ENCODE measurements around the gene PIKFYVE. TPM values are rescaled to one million over a fixed set of nuclear protein-coding genes. Genes with fewer than 3 reads are reported as not detected.
"Not testable (repeated sequence)": the region's sequence is repeated elsewhere in the genome, so short reads cannot be mapped to it uniquely, and the experiment has no call there.

The PIKFYVE gene
- total RNA-seq, 1 donor from 2014 or later, result 29.8 TPM

DNA sequence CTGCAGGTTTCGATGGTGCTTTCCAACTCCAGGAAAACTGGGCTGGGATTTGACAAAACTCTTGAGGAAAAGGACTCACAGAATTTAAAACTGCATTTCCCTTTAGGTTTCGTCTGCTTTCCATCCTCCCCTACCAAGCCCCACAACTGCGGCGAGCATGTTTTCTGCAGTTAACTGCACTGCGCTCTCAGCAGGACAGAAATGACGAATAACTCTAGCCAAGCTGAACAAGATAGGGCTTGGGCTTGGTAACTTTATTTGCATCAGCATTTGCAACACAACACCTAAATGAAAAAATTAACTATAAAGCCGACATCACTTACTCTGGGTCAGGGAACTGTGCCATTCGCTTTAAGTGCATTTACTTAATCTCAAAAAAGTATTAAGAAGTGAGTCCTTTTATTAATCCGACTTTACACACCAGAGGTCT, 669 bp upstream of the PIKFYVE start:
- Histone ChIP-seq H3K79me2 (ENCODE audit: insufficient read depth, low read length) (peaks cover 40% of the 10 kb centered on the region), H3K4me3 (ENCODE audit: insufficient read depth, low read depth, low read length) (peak overlapping the region; percentile 96), H3K27me3 (ENCODE audit: insufficient read depth, low read length) (no peaks in the 10 kb centered on the region), H2AFZ (ENCODE audit: low read depth, low read length) (peak overlapping the region; percentile 92), H4K20me1 (ENCODE audit: insufficient read depth, low read length) (peaks cover 31% of the 10 kb centered on the region), H3K4me2 (ENCODE audit: low read length) (peak overlapping the region; percentile 92), H3K4me1 (ENCODE audit: insufficient read depth, low read length) (peaks cover 14% of the 10 kb centered on the region), H3K27ac (ENCODE audit: low read depth, low read length) (peak overlapping the region; percentile 72), H3K36me3 (ENCODE audit: insufficient read depth, low read length) (no peaks in the 10 kb centered on the region), H3K9ac (ENCODE audit: low read length) (peak overlapping the region; percentile 93), H3K9me3 (ENCODE audit: insufficient read depth, low read depth, low read length) (no peaks in the 10 kb centered on the region)
- no peak for FAIRE-seq
- TF ChIP-seq EZH2 (IDR thresholded peaks at IDR 0.05; ENCODE audit: insufficient read depth, low read length), result no peak
- TF ChIP-seq CTCF (IDR thresholded peaks at IDR 0.05; ENCODE audit: insufficient read depth, low read depth, low read length), result no peak
- peak overlapping the region; percentile 95 for H3K4me3 Mint-ChIP-seq (ENCODE audit: unreplicated experiment)
- peaks cover 6% of the 10 kb centered on the region for H3K4me1 Mint-ChIP-seq (ENCODE audit: low read depth, unreplicated experiment)
- no peaks in the 10 kb centered on the region for H3K9me3 Mint-ChIP-seq (ENCODE audit: unreplicated experiment)
- DNase-seq (ENCODE audit: low read depth), result peak; percentile 56
- H3K27ac Mint-ChIP-seq (ENCODE audit: unreplicated experiment), result peak overlapping the region; percentile 59
- no peaks in the 10 kb centered on the region for H3K27me3 Mint-ChIP-seq (ENCODE audit: low read depth, unreplicated experiment)
- peaks cover 3% of the 10 kb centered on the region for H3K36me3 Mint-ChIP-seq (ENCODE audit: low read depth, unreplicated experiment)

GRCh38 chr2:208266553-208266893, 468 bp downstream of the PIKFYVE start:
- H3K36me3 ChIP-seq (ENCODE audit: insufficient read depth, low read length), result peaks cover 5% of the 10 kb centered on the region
- DNase-seq (ENCODE audit: low read depth) (no peak), FAIRE-seq (no peak)
- H3K79me2 ChIP-seq (ENCODE audit: insufficient read depth, low read length), result peaks cover 46% of the 10 kb centered on the region
- no peaks in the 10 kb centered on the region for H3K9me3 ChIP-seq (ENCODE audit: insufficient read depth, low read depth, low read length)
- Mint-ChIP-seq H3K27ac (ENCODE audit: unreplicated experiment) (peak overlapping the region; percentile 91), H3K4me3 (ENCODE audit: unreplicated experiment) (peak overlapping the region; percentile 95), H3K36me3 (ENCODE audit: low read depth, unreplicated experiment) (peaks cover 3% of the 10 kb centered on the region), H3K9me3 (ENCODE audit: unreplicated experiment) (no peaks in the 10 kb centered on the region), H3K4me1 (ENCODE audit: low read depth, unreplicated experiment) (peaks cover 6% of the 10 kb centered on the region), H3K27me3 (ENCODE audit: low read depth, unreplicated experiment) (no peaks in the 10 kb centered on the region)
- H3K27ac ChIP-seq (ENCODE audit: low read depth, low read length), result peak overlapping the region; percentile 86
- peak overlapping the region; percentile 93 for H3K9ac ChIP-seq (ENCODE audit: low read length)
- H3K4me1 ChIP-seq (ENCODE audit: insufficient read depth, low read length), result peaks cover 14% of the 10 kb centered on the region
- no peaks in the 10 kb centered on the region for H3K27me3 ChIP-seq (ENCODE audit: insufficient read depth, low read length)
- H3K4me3 ChIP-seq (ENCODE audit: insufficient read depth, low read depth, low read length), result peak overlapping the region; percentile 96
- peaks cover 31% of the 10 kb centered on the region for H4K20me1 ChIP-seq (ENCODE audit: insufficient read depth, low read length)
- TF ChIP-seq CTCF (IDR thresholded peaks at IDR 0.05; ENCODE audit: insufficient read depth, low read depth, low read length) (no peak), EZH2 (IDR thresholded peaks at IDR 0.05; ENCODE audit: insufficient read depth, low read length) (no peak)
- H3K4me2 ChIP-seq (ENCODE audit: low read length), result peak overlapping the region; percentile 92
- peak overlapping the region; percentile 92 for H2AFZ ChIP-seq (ENCODE audit: low read depth, low read length)

DNA sequence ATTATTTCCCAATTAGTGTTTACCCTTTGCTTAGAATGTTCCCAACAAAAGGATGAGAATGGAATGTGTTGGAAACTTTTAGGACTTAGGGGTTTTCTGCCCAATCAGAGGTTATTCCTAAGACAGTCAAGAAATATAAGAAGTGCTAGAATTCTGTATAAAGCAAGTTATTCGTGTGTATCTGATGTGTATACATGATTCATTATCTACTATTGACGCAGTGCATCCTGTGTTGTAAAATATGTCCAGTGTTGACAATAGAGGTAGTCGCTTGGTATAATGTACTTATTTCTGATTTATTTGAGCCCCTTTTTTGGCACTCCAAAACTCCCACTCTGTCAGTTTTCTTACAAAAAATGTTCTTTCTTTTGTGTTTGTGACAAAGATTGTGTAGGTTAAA, 881 bp downstream of the PIKFYVE start:
- FAIRE-seq (no peak), DNase-seq (ENCODE audit: low read depth) (no peak)
- Histone ChIP-seq H2AFZ (ENCODE audit: low read depth, low read length) (peak overlapping the region; percentile 92), H3K36me3 (ENCODE audit: insufficient read depth, low read length) (peaks cover 8% of the 10 kb centered on the region), H3K79me2 (ENCODE audit: insufficient read depth, low read length) (peaks cover 48% of the 10 kb centered on the region), H3K4me2 (ENCODE audit: low read length) (peak overlapping the region; percentile 92), H3K9me3 (ENCODE audit: insufficient read depth, low read depth, low read length) (no peaks in the 10 kb centered on the region), H3K4me3 (ENCODE audit: insufficient read depth, low read depth, low read length) (peak overlapping the region; percentile 96), H4K20me1 (ENCODE audit: insufficient read depth, low read length) (peaks cover 31% of the 10 kb centered on the region), H3K27ac (ENCODE audit: low read depth, low read length) (peak overlapping the region; percentile 86), H3K27me3 (ENCODE audit: insufficient read depth, low read length) (no peaks in the 10 kb centered on the region), H3K9ac (ENCODE audit: low read length) (peak overlapping the region; percentile 93), H3K4me1 (ENCODE audit: insufficient read depth, low read length) (peaks cover 14% of the 10 kb centered on the region)
- Mint-ChIP-seq H3K4me1 (ENCODE audit: low read depth, unreplicated experiment) (peaks cover 6% of the 10 kb centered on the region), H3K9me3 (ENCODE audit: unreplicated experiment) (no peaks in the 10 kb centered on the region), H3K36me3 (ENCODE audit: low read depth, unreplicated experiment) (peaks cover 3% of the 10 kb centered on the region), H3K27me3 (ENCODE audit: low read depth, unreplicated experiment) (no peaks in the 10 kb centered on the region), H3K4me3 (ENCODE audit: unreplicated experiment) (peak overlapping the region; percentile 95), H3K27ac (ENCODE audit: unreplicated experiment) (peak overlapping the region; percentile 91)
- TF ChIP-seq CTCF (IDR thresholded peaks at IDR 0.05; ENCODE audit: insufficient read depth, low read depth, low read length) (no peak), EZH2 (IDR thresholded peaks at IDR 0.05; ENCODE audit: insufficient read depth, low read length) (no peak)

- not testable (repeated sequence) for H3K27ac ChIP-seq (ENCODE audit: low read depth, low read length); H2AFZ ChIP-seq (ENCODE audit: low read depth, low read length); H3K27me3 Mint-ChIP-seq (ENCODE audit: low read depth, unreplicated experiment); H3K9me3 Mint-ChIP-seq (ENCODE audit: unreplicated experiment); H3K9me3 ChIP-seq (ENCODE audit: insufficient read depth, low read depth, low read length); H3K4me1 Mint-ChIP-seq (ENCODE audit: low read depth, unreplicated experiment); H3K27me3 ChIP-seq (ENCODE audit: insufficient read depth, low read length); DNase-seq (ENCODE audit: low read depth); H3K36me3 Mint-ChIP-seq (ENCODE audit: low read depth, unreplicated experiment); FAIRE-seq
- Histone ChIP-seq H3K4me1 (ENCODE audit: insufficient read depth, low read length) (peaks cover 14% of the 10 kb centered on the region), H4K20me1 (ENCODE audit: insufficient read depth, low read length) (peaks cover 31% of the 10 kb centered on the region), H3K4me2 (ENCODE audit: low read length) (peak overlapping the region; percentile 92), H3K36me3 (ENCODE audit: insufficient read depth, low read length) (peaks cover 10% of the 10 kb centered on the region), H3K9ac (ENCODE audit: low read length) (peak overlapping the region; percentile 93), H3K4me3 (ENCODE audit: insufficient read depth, low read depth, low read length) (peak overlapping the region; percentile 96), H3K79me2 (ENCODE audit: insufficient read depth, low read length) (peaks cover 48% of the 10 kb centered on the region)
- H3K27ac Mint-ChIP-seq (ENCODE audit: unreplicated experiment), result peak overlapping the region; percentile 91
- peak overlapping the region; percentile 95 for H3K4me3 Mint-ChIP-seq (ENCODE audit: unreplicated experiment)
Observed at GRCh38 chr2:208267526-208267925, 1.5 kb downstream of the PIKFYVE start.

All from astrocyte (in vitro differentiated cells and primary cell).